Neural progenitor cell (in vitro differentiated cells): Measurements from ENCODE around the gene CNEP1R1. TPM values are rescaled to one million over a fixed set of nuclear protein-coding genes. Genes with fewer than 3 reads are reported as not detected.

Experiments
- DNase-seq: peaks from one replicate; pipeline ENCODE4 v3.0.0-alpha.2; 2016; ENCODE audit warnings: low spot score
- H2AFZ ChIP-seq: fragments of 200-600 bp; sonication (generic); replicated peaks from 2 replicates; pipeline ENCODE4 v1.6.1; 2016; ENCODE audit warnings: antibody characterized with exemption
- H3F3A ChIP-seq: fragments of 200-600 bp; sonication (generic); 2 replicates; pipeline ENCODE4 v1.6.1; 2016; ENCODE audit warnings: antibody characterized with exemption, low read depth
- H3K27ac ChIP-seq: fragments of 200-600 bp; sonication (generic); 2 replicates; pipeline ENCODE4 v1.5.1; 2016; ENCODE audit warnings: mild to moderate bottlenecking
- H3K27me3 ChIP-seq: fragments of 200-600 bp; sonication (generic); 2 replicates; pipeline ENCODE4 v1.6.1; 2016; ENCODE audit warnings: mild to moderate bottlenecking, moderate library complexity
- H3K36me3 ChIP-seq: fragments of 200-600 bp; sonication (generic); 2 replicates; pipeline ENCODE4 v1.5.1; 2016
- H3K4me1 ChIP-seq: fragments of 200-600 bp; sonication (generic); 2 replicates; pipeline ENCODE4 v1.6.1; 2016; ENCODE audit warnings: mixed run types
- H3K4me2 ChIP-seq: fragments of 200-600 bp; sonication (generic); 2 replicates; pipeline ENCODE4 v1.6.1; 2016
- H3K4me3 ChIP-seq: fragments of 200-600 bp; sonication (generic); 2 replicates; pipeline ENCODE4 v1.5.1; 2016
- H3K79me2 ChIP-seq: fragments of 200-600 bp; sonication (generic); 2 replicates; pipeline ENCODE4 v1.6.1; 2016; ENCODE audit warnings: low read depth
- H3K9ac ChIP-seq: fragments of 200-600 bp; sonication (generic); 2 replicates; pipeline ENCODE4 v1.6.1; 2016
- H3K9me3 ChIP-seq: fragments of 200-600 bp; sonication (generic); 2 replicates; pipeline ENCODE4 v1.5.1; 2016; ENCODE audit warnings: low read depth
- H4K20me1 ChIP-seq: fragments of 200-600 bp; sonication (generic); 2 replicates; pipeline ENCODE4 v1.6.1; 2016; ENCODE audit warnings: low read depth
- H3K27ac Mint-ChIP-seq: 3 replicates; pipeline ENCODE4 v1.8.0; 2021; ENCODE audit warnings: mixed read lengths
- H3K27me3 Mint-ChIP-seq: 2 replicates; pipeline ENCODE4 v1.8.0; 2022; ENCODE audit warnings: low read depth, mild to moderate bottlenecking, inconsistent platforms, moderate library complexity, mixed read lengths; ENCODE audit not compliant: insufficient read depth
- H3K36me3 Mint-ChIP-seq: 3 replicates; pipeline ENCODE4 v1.8.0; 2021; ENCODE audit warnings: mixed read lengths
- H3K4me1 Mint-ChIP-seq: 3 replicates; pipeline ENCODE4 v1.8.0; 2021; ENCODE audit warnings: mixed read lengths
- H3K4me3 Mint-ChIP-seq: 3 replicates; pipeline ENCODE4 v1.8.0; 2021; ENCODE audit warnings: mild to moderate bottlenecking, moderate library complexity, mixed read lengths
- H3K9me3 Mint-ChIP-seq: 3 replicates; pipeline ENCODE4 v1.8.0; 2020; ENCODE audit warnings: mixed read lengths
- CTCF ChIP-seq: fragments of 200-600 bp; sonication (generic); IDR thresholded peaks from 2 replicates; pipeline ENCODE4 v1.5.1; 2017; ENCODE audit warnings: antibody characterized with exemption, mild to moderate bottlenecking
- EZH2 ChIP-seq: fragments of 200-600 bp; sonication (generic); IDR thresholded peaks from 2 replicates; pipeline ENCODE4 v1.6.1; 2017; ENCODE audit warnings: antibody characterized with exemption, mild to moderate bottlenecking, moderate library complexity
- EZH2phosphoT487 ChIP-seq: fragments of 200-600 bp; sonication (generic); IDR thresholded peaks from 2 replicates; pipeline ENCODE4 v1.6.1; 2017; ENCODE audit warnings: antibody characterized with exemption
- total RNA-seq: library from RNA; depleted of rRNA; stranded (reverse); fragments of >200 nt; gene quantifications from 2 replicates; pipeline ENCODE4 v1.2.3, GENCODE V29; 2015; ENCODE audit warnings: low replicate concordance

CNEP1R1 gene
- total RNA-seq, 1 donor from 2014 or later = 52.7 TPM

GRCh38 chr16:50065241-50065623, 40.2 kb downstream of the CNEP1R1 start:
- H3K4me3 ChIP-seq = peak overlapping the region; percentile 76
- H3K27me3 ChIP-seq = no peaks in the 10 kb centered on the region
- Mint-ChIP-seq H3K4me3 (peak overlapping the region; percentile 88), H3K36me3 (no peaks in the 10 kb centered on the region), H3K27me3 (peaks cover 5% of the 10 kb centered on the region), H3K27ac (peak overlapping the region; percentile 84), H3K4me1 (peaks cover 20% of the 10 kb centered on the region), H3K9me3 (no peaks in the 10 kb centered on the region)
- H2AFZ ChIP-seq = no peak overlapping the region
- no peaks in the 10 kb centered on the region for H3K9me3 ChIP-seq
- peaks cover 8% of the 10 kb centered on the region for H3K4me1 ChIP-seq
- H3F3A ChIP-seq = peaks cover 13% of the 10 kb centered on the region
- H3K79me2 ChIP-seq = peaks cover 23% of the 10 kb centered on the region
- no peak for DNase-seq
- peaks cover 8% of the 10 kb centered on the region for H4K20me1 ChIP-seq
- TF ChIP-seq EZH2 = no peak
- no peak for TF ChIP-seq CTCF
- H3K27ac ChIP-seq = no peak overlapping the region
- no peak overlapping the region for H3K9ac ChIP-seq
- H3K4me2 ChIP-seq = no peak overlapping the region
- H3K36me3 ChIP-seq = no peaks in the 10 kb centered on the region

- H2AFZ ChIP-seq = peak within 1 kb of the TSS; percentile 94
Measured at GRCh38 chr16:50065624-50066481, 40.8 kb downstream of the CNEP1R1 start, which contains the start of gene HEATR3. TSS of gene HEATR3 (plus strand) at chr16:50065970. CDS start at chr16:50066132, 162 bp downstream.

GRCh38 chr16:50066482-50067289, 41.7 kb downstream of the CNEP1R1 start:
- Histone ChIP-seq H3K9ac (peak overlapping the region; percentile 49), H3K27me3 (no peaks in the 10 kb centered on the region), H3F3A (peaks cover 20% of the 10 kb centered on the region), H3K4me1 (peaks cover 8% of the 10 kb centered on the region), H3K36me3 (no peaks in the 10 kb centered on the region), H4K20me1 (peaks cover 8% of the 10 kb centered on the region), H3K4me3 (peak overlapping the region; percentile 76), H3K9me3 (no peaks in the 10 kb centered on the region), H3K4me2 (peak overlapping the region; percentile 86), H2AFZ (peak overlapping the region; percentile 63), H3K79me2 (peaks cover 23% of the 10 kb centered on the region), H3K27ac (no peak overlapping the region)
- peak overlapping the region; percentile 48 for H3K27ac Mint-ChIP-seq
- peaks cover 2% of the 10 kb centered on the region for H3K36me3 Mint-ChIP-seq
- H3K4me1 Mint-ChIP-seq = peaks cover 20% of the 10 kb centered on the region
- no peaks in the 10 kb centered on the region for H3K9me3 Mint-ChIP-seq
- peak overlapping the region; percentile 91 for H3K4me3 Mint-ChIP-seq
- DNase-seq = no peak
- peaks cover 5% of the 10 kb centered on the region for H3K27me3 Mint-ChIP-seq
- TF ChIP-seq EZH2 (no peak), EZH2phosphoT487 (no peak), CTCF (no peak)

More at GRCh38 chr16:50065624-50066481, 40.8 kb downstream of the CNEP1R1 start, which contains the start of gene HEATR3:
- Histone ChIP-seq H3K79me2 (peaks cover 23% of the 10 kb centered on the region), H3F3A (peaks cover 17% of the 10 kb centered on the region), H3K4me3 (peak within 1 kb of the TSS; percentile 76), H3K36me3 (no peaks in the 10 kb centered on the region), H3K27me3 (no peaks in the 10 kb centered on the region), H3K9me3 (no peaks in the 10 kb centered on the region), H4K20me1 (peaks cover 8% of the 10 kb centered on the region), H3K27ac (peak within 1 kb of the TSS; percentile 88), H3K9ac (peak within 1 kb of the TSS; percentile 49), H3K4me1 (peaks cover 8% of the 10 kb centered on the region), H3K4me2 (peak within 1 kb of the TSS; percentile 86)
- TF ChIP-seq EZH2phosphoT487 (no peak), CTCF (peak; percentile 6), EZH2 (no peak)
- Mint-ChIP-seq H3K27me3 (peaks cover 5% of the 10 kb centered on the region), H3K36me3 (peaks cover 2% of the 10 kb centered on the region), H3K9me3 (no peaks in the 10 kb centered on the region), H3K4me1 (peaks cover 20% of the 10 kb centered on the region), H3K4me3 (peak within 1 kb of the TSS; percentile 91), H3K27ac (peak within 1 kb of the TSS; percentile 84)
- DNase-seq = peak; percentile 96
